Pancreas (tissue), 10 donors: ENCODE data around the gene PACRG. TPM values are rescaled to one million over a fixed set of nuclear protein-coding genes. Genes with fewer than 3 reads are reported as not detected.

ENCODE experiments used
- ATAC-seq, 4 donors: fragments of 200-7000 bp; cut with Tn5 transposase; one replicate each; pipeline versions ENCODE4 v1.8.0 to v1.9.1; 2020; ENCODE audit warnings: mild to moderate bottlenecking in 4 of 4, moderate library complexity in 4 of 4
- DNase-seq, 6 donors: peaks; one replicate each; pipeline ENCODE4 v3.0.0-alpha.2; 2020
- FAIRE-seq: peaks from 2 replicates; lab custom pipeline; 2012; peaks lifted over from hg19 to GRCh38; lab: Jason Lieb, UNC
- H3K27ac ChIP-seq, 4 donors: fragments of 200-600 bp; sonication (generic); 1 replicate in 3 of 4; 2 replicates in 1 of 4; pipeline versions ENCODE4 v1.5.0 to v1.8.0; 2020
- H3K27me3 ChIP-seq, 4 donors: fragments of 200-600 bp; one replicate each; pipeline ENCODE4 v1.8.0; 2021
- H3K36me3 ChIP-seq, 3 donors: fragments of 200-600 bp; sonication (generic) in 1 of 3; one replicate each; pipeline versions ENCODE4 v1.5.0 to v1.8.0; 2020 to 2021
- H3K4me1 ChIP-seq, 3 donors: fragments of 200-600 bp; one replicate each; pipeline ENCODE4 v1.8.0; 2021
- H3K4me3 ChIP-seq, 4 donors: fragments of 200-600 bp; sonication (generic) in 2 of 4; one replicate each; pipeline versions ENCODE4 v1.5.0 to v1.8.0; 2020 to 2021
- H3K9me3 ChIP-seq, 4 donors: fragments of 200-600 bp; one replicate each; pipeline ENCODE4 v1.8.0; 2021
- WGBS, 2 donors: extraction: QIAGEN DNeasy Blood & Tissue Kit; methylation state at CpG; one replicate each; pipeline ENCODE4 v1.1.7; 2013; 5-methylcytosine and 5-hydroxymethylcytosine counted together
- intact Hi-C, 3 donors: fragments of 100-400 bp; cut with DNase I; formaldehyde crosslinking; loops; one replicate each; pipeline versions ENCODE4 v1.11.1 to v1.14.2; 2022
- polyA plus RNA-seq, 2 donors: library from polyadenylated mRNA; stranded (reverse); fragments of 200-250 nt; gene quantifications; one replicate each; pipeline ENCODE4 v1.2.3, GENCODE V29; 2013
- total RNA-seq, 6 donors: library from RNA; stranded (reverse); fragmentation: NEBNext Ultra II Directional in 4 of 6; extraction: Animal tissue kit (Norgen Biotek cat#: 25700) in 4 of 6; gene quantifications; one replicate each; pipeline versions ENCODE4 v1.2.1 to v1.2.4, GENCODE V29; 2021 to 2023
- TF ChIP-seq, protein P1 (sequence below), 4 donors: fragments of 200-600 bp; sonication (generic) in 3 of 4; IDR thresholded peaks; one replicate each; pipeline versions ENCODE4 v1.5.0 to v1.8.0; 2021; ENCODE audit warnings: antibody characterized with exemption in 4 of 4
- donor health status: healthy with polysubstance abuse.
- donor health status: DM: no; HTN: no; CAD: no; lungs with moderate emphysema.
- donor health status: DM: no; HTN: no; CAD: no.
- donor health status: control.
- donor health status: control.
- donor health status: Bipolar disorder and iron deficiency.
- donor health status: DM: yes; HTN: yes; CAD: no.
- donor health status: DM: no; HTN: no; CAD: no.
- donor health status: DM: no; HTN: no; CAD: no.
- donor health status: DM: yes; HTN: yes; CAD: no.

Gene PACRG
- total and polyA plus RNA-seq, 8 donors: 2.5 to 7.1 (median 3.5) TPM

DNA sequence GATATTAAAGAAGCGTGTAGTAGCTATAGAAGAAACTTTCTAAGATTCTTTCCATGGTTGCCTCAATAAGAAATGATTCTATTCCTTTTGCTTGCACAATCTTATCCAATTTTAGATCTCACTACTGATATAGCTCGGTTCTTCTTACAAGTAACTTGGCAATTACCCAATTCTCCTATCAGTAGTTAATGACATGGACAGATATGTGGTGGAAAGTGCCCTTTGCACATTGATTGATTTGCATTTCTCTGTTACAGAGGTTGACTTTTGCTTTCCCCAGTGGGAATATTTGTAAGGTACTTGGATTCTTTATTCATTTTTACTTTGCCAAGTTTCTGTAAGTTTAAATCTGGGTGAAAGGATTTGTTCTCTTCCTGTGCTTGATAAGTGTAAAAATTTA is 593.0 kb downstream of the PACRG start:
- ATAC-seq: no peak
- no peak overlapping the region for H3K4me3 ChIP-seq
- intact Hi-C loops: no loop called here
- TF ChIP-seq, protein P1, sequence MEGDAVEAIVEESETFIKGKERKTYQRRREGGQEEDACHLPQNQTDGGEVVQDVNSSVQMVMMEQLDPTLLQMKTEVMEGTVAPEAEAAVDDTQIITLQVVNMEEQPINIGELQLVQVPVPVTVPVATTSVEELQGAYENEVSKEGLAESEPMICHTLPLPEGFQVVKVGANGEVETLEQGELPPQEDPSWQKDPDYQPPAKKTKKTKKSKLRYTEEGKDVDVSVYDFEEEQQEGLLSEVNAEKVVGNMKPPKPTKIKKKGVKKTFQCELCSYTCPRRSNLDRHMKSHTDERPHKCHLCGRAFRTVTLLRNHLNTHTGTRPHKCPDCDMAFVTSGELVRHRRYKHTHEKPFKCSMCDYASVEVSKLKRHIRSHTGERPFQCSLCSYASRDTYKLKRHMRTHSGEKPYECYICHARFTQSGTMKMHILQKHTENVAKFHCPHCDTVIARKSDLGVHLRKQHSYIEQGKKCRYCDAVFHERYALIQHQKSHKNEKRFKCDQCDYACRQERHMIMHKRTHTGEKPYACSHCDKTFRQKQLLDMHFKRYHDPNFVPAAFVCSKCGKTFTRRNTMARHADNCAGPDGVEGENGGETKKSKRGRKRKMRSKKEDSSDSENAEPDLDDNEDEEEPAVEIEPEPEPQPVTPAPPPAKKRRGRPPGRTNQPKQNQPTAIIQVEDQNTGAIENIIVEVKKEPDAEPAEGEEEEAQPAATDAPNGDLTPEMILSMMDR (IDR thresholded peaks at IDR 0.05): no peak
- H3K9me3 ChIP-seq: no peaks in the 10 kb centered on the region
- no peaks in the 10 kb centered on the region for H3K27me3 ChIP-seq
- WGBS, 2 donors: 42 to 45% methylated on average over 2 of the region's 2 CpGs
- FAIRE-seq: no peak
- H3K36me3 ChIP-seq: no peaks in the 10 kb centered on the region
- H3K4me1 ChIP-seq: no peaks in the 10 kb centered on the region
- DNase-seq: no peak
- no peak overlapping the region for H3K27ac ChIP-seq

DNA sequence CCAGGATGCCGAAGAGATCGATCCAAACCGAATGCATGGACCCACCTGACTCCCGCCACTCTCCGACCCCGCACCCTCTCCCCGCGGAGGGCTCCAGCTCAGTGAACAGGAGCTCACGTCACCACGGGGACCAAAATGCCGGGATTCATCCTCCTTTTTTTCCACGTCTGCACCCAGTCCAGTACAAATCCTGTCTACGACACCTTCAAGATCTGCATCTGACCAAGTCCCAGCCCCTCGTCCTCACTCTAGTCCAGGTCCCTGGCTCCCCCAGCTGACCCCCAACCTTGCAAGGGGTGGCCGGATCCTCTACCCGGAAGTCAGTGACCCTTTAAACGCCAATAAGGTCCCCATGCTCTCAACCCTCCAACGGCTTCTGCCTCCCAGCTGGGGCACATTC is 593.9 kb downstream of the PACRG start:
- intact Hi-C loops: no loop called here
- Histone ChIP-seq H3K27ac (no peak overlapping the region), H3K27me3 (no peaks in the 10 kb centered on the region), H3K9me3 (no peaks in the 10 kb centered on the region), H3K4me3 (no peak overlapping the region), H3K36me3 (no peaks in the 10 kb centered on the region), H3K4me1 (no peaks in the 10 kb centered on the region)
- FAIRE-seq (no peak), ATAC-seq (no peak), DNase-seq (no peak)
- TF ChIP-seq, protein P1 (IDR thresholded peaks at IDR 0.05): no peak
- WGBS, 2 donors: 93 to 94% methylated on average over 18 of the region's 18 CpGs

DNA sequence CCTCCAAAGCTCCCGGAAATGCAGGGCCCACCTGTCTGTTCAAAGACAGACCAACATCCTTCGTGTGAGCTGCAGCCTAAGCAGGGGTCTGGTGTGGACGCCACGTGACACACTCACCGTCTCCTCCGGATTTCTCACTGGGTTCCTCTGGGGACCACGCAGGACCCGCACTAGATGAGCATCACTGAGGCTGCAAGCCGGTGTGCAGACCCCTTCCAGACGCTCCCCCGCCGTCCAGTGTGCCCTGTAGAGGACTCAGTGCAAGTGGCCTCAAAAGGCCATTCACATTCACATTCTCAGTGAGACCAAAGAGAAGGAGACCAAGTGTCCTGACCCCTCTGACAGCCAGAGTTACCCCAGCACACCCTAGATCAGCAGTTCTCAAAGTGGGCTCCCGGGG is 595.5 kb downstream of the PACRG start:
- TF ChIP-seq, protein P1 (IDR thresholded peaks at IDR 0.05): no peak
- FAIRE-seq (no peak), DNase-seq (no peak), ATAC-seq (no peak)
- intact Hi-C loops: no loop called here
- no peaks in the 10 kb centered on the region for H3K4me1 ChIP-seq
- no peaks in the 10 kb centered on the region for H3K27me3 ChIP-seq
- H3K4me3 ChIP-seq: no peak overlapping the region
- no peaks in the 10 kb centered on the region for H3K9me3 ChIP-seq
- H3K36me3 ChIP-seq: no peaks in the 10 kb centered on the region
- no peak overlapping the region for H3K27ac ChIP-seq
- WGBS, 2 donors: 92 to 94% methylated on average over 13 of the region's 13 CpGs

DNA sequence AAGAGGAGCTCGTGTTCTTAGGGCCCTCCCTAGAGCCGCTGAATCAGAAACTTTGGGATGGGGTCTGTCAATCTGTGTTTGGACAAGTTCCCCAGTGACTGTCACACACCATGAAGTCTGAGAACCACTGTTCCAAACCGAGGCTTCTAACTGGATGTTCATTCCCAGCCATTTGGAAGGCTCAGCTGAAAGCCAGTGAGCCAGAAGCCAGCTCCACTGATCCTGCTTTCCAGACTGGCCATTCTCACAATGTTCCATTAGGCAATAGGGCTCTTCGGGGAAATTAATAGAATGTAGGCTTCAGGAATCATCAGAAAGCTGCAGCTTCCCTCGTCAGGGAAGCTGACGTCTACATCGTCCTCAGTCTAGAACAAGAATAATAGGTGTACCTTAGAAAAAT is 595.9 kb downstream of the PACRG start:
- DNase-seq (no peak), ATAC-seq (peak in 1 of 4 donors; percentile 26), FAIRE-seq (no peak)
- no peaks in the 10 kb centered on the region for H3K9me3 ChIP-seq
- H3K36me3 ChIP-seq: no peaks in the 10 kb centered on the region
- intact Hi-C loops: no loop called here
- no peak overlapping the region for H3K4me3 ChIP-seq
- H3K27ac ChIP-seq: no peak overlapping the region
- H3K4me1 ChIP-seq: no peaks in the 10 kb centered on the region
- no peaks in the 10 kb centered on the region for H3K27me3 ChIP-seq
- WGBS, 2 donors: 85 to 88% methylated on average over 7 of the region's 7 CpGs
- TF ChIP-seq, protein P1 (IDR thresholded peaks at IDR 0.05): no peak

DNA sequence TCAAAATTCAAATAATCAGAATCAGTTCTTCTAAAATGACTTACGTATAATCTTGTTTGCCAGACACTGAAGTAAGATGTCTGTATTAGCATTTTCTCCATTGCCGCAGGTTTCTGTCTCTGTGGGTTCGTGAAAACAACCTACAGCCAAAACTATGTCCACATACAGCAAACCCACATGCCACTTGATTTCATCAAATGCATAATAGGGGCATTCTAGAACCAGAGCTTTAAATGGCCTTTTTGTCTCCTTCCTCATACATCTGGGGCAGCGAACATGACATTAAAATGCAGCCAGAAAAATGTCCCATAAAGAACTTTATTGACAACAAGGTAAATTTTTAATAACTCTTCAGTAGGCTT is 596.5 kb downstream of the PACRG start:
- H3K4me1 ChIP-seq: no peaks in the 10 kb centered on the region
- intact Hi-C loops: no loop called here
- TF ChIP-seq, protein P1 (IDR thresholded peaks at IDR 0.05): no peak
- no peaks in the 10 kb centered on the region for H3K36me3 ChIP-seq
- no peak for ATAC-seq
- H3K27ac ChIP-seq: peak overlapping the region in 2 of 4 donors; percentile 16 to 37
- H3K4me3 ChIP-seq: no peak overlapping the region
- no peak for FAIRE-seq
- DNase-seq: no peak
- H3K27me3 ChIP-seq: no peaks in the 10 kb centered on the region
- 75 to 77% methylated on average over 4 of the region's 4 CpGs for WGBS, 2 donors
- H3K9me3 ChIP-seq: no peaks in the 10 kb centered on the region
